ENCODE measurements around the gene STK39. TPM values are rescaled to one million over a fixed set of nuclear protein-coding genes. Genes with fewer than 3 reads are reported as not detected.

STK39 gene
- total and polyA plus RNA-seq, 4 donors = 8.5 to 18.7 (median 11.2) TPM

DNA sequence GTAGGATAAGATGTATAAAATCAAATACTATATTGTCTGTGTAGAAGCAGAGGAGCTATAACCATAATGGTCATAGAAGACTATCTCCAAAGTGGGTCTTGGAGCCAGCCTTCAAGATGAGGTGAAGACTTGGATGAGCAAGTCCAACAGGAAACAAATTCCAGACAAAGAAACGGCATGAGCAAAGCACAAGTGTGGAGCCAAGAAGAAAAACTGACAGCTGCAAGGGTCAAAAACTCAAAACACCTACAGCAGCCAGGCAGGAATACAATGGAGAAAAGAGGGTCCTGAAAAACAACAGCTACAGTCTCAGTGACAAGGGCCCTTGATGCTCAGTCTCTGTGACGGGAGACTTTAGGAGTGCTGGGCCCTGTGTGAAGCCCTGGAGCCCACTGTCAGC lies 102.4 kb downstream of the STK39 start:
- 88 to 89% methylated on average over 2 of the region's 2 CpGs for WGBS, 2 donors
- no peaks in the 10 kb centered on the region for H3K27me3 ChIP-seq (ENCODE audit: control insufficient read depth in 3 of 3, insufficient read depth in 3 of 3, low read length in 2 of 3)
- ATAC-seq (ENCODE audit: insufficient read depth, low FRiP score) (no peak), DNase-seq (no peak)
- no peaks in the 10 kb centered on the region for H3K9me3 ChIP-seq (ENCODE audit: control insufficient read depth in 4 of 4, insufficient read depth in 3 of 4, low read length in 3 of 4)
- peaks cover 0 to 38% (median 0%) of the 10 kb centered on the region in 5 donors for H3K4me1 ChIP-seq (ENCODE audit: control insufficient read depth in 5 of 5, insufficient read depth in 5 of 5, low read length in 5 of 5)
- peaks cover 0 to 4% (median 0%) of the 10 kb centered on the region in 4 donors for H3K36me3 ChIP-seq (ENCODE audit: control insufficient read depth in 4 of 4, insufficient read depth in 4 of 4, low read length in 4 of 4)
- H3K27ac ChIP-seq (ENCODE audit: low read depth in 1 of 2, low read length in 1 of 2) = peak overlapping the region in 1 of 2 donors; percentile 41
- TF ChIP-seq, protein P1, sequence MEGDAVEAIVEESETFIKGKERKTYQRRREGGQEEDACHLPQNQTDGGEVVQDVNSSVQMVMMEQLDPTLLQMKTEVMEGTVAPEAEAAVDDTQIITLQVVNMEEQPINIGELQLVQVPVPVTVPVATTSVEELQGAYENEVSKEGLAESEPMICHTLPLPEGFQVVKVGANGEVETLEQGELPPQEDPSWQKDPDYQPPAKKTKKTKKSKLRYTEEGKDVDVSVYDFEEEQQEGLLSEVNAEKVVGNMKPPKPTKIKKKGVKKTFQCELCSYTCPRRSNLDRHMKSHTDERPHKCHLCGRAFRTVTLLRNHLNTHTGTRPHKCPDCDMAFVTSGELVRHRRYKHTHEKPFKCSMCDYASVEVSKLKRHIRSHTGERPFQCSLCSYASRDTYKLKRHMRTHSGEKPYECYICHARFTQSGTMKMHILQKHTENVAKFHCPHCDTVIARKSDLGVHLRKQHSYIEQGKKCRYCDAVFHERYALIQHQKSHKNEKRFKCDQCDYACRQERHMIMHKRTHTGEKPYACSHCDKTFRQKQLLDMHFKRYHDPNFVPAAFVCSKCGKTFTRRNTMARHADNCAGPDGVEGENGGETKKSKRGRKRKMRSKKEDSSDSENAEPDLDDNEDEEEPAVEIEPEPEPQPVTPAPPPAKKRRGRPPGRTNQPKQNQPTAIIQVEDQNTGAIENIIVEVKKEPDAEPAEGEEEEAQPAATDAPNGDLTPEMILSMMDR (IDR thresholded peaks at IDR 0.05; ENCODE audit: control extremely low read depth, extremely low read depth) = no peak
- H3K4me3 ChIP-seq = no peak overlapping the region
- no peak overlapping the region for H3K9ac ChIP-seq (ENCODE audit: insufficient read depth in 1 of 2, low read length in 2 of 2)

DNA sequence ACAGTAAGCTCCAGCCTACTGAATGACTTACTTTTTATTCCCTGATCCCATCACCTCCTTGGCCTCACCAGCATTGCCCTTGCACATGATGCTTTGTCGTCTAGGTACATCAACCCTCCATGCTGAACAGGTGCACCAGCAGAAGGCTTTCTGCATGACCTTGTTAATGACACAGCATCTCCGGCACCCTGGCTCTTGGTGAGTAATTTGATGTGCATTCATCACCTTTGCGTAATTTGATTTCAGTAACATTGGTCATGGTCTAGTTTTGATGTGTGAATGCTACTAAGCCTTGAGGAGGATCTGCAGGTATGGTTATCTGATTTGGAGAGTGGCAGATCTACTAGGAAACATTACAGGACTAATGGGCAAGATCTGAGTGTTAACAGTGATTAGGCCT lies 103.6 kb downstream of the STK39 start:
- Histone ChIP-seq H3K4me1 (ENCODE audit: control insufficient read depth in 5 of 5, insufficient read depth in 5 of 5, low read length in 5 of 5) (peaks cover 0 to 35% (median 0%) of the 10 kb centered on the region in 5 donors), H3K27ac (ENCODE audit: low read depth in 1 of 2, low read length in 1 of 2) (no peak overlapping the region), H3K9me3 (ENCODE audit: control insufficient read depth in 4 of 4, insufficient read depth in 3 of 4, low read length in 3 of 4) (no peaks in the 10 kb centered on the region), H3K27me3 (ENCODE audit: control insufficient read depth in 3 of 3, insufficient read depth in 3 of 3, low read length in 2 of 3) (no peaks in the 10 kb centered on the region), H3K4me3 (no peak overlapping the region), H3K36me3 (ENCODE audit: control insufficient read depth in 4 of 4, insufficient read depth in 4 of 4, low read length in 4 of 4) (peaks cover 0 to 6% (median 2%) of the 10 kb centered on the region in 4 donors), H3K9ac (ENCODE audit: insufficient read depth in 1 of 2, low read length in 2 of 2) (no peak overlapping the region)
- DNase-seq (no peak), ATAC-seq (ENCODE audit: insufficient read depth, low FRiP score) (no peak)
- TF ChIP-seq, protein P1 (IDR thresholded peaks at IDR 0.05; ENCODE audit: control extremely low read depth, extremely low read depth) = no peak
- 95 to 96% methylated on average over 3 of the region's 3 CpGs for WGBS, 2 donors

DNA sequence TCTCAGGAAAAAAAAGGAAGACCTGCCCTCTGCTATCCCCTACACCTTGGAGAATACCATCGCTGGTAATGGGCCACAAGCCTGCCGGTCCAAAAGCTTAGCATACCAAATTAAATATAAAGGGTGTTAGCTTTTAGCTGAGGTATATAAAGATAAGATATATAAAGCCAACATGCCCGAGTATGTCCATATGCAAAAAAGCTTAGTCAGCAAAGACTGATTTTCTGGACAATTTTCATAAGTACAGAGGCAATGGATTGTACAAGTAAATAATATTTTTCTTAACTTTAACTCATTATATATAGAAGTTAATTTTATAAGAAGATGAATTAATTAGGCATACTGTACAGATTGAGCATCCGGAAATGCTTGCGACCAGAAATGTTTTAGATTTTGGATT lies 106.5 kb downstream of the STK39 start:
- Histone ChIP-seq H3K36me3 (ENCODE audit: control insufficient read depth in 4 of 4, insufficient read depth in 4 of 4, low read length in 4 of 4) (peaks cover 0 to 6% (median 2%) of the 10 kb centered on the region in 4 donors), H3K27me3 (ENCODE audit: control insufficient read depth in 3 of 3, insufficient read depth in 3 of 3, low read length in 2 of 3) (no peaks in the 10 kb centered on the region), H3K4me3 (no peak overlapping the region), H3K4me1 (ENCODE audit: control insufficient read depth in 5 of 5, insufficient read depth in 5 of 5, low read length in 5 of 5) (peaks cover 0 to 21% (median 0%) of the 10 kb centered on the region in 5 donors), H3K9ac (ENCODE audit: insufficient read depth in 1 of 2, low read length in 2 of 2) (no peak overlapping the region), H3K9me3 (ENCODE audit: control insufficient read depth in 4 of 4, insufficient read depth in 3 of 4, low read length in 3 of 4) (no peaks in the 10 kb centered on the region), H3K27ac (ENCODE audit: low read depth in 1 of 2, low read length in 1 of 2) (no peak overlapping the region)
- ATAC-seq (ENCODE audit: insufficient read depth, low FRiP score) (no peak), DNase-seq (no peak)
- 97 to 98% methylated on average over 5 of the region's 5 CpGs for WGBS, 2 donors
- TF ChIP-seq, protein P1 (IDR thresholded peaks at IDR 0.05; ENCODE audit: control extremely low read depth, extremely low read depth) = no peak

DNA sequence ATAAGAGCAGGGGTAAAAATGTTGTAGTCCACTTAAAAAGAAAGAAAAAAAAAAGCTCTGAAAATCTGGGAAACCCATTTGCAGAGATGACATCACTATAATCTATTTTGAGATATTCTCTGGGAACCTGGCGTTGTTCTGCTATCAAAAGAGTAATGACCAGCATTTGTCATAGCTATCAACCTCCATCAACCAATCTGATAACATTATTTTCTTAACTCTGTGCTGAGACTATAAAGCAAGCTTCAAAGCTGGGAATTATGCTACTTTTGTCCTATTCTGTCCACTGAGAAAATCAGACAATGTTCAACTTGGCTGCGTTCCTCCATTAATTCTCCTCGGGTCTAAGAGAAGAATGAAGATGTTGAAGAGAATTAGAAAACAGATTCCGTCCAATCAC lies 107.5 kb downstream of the STK39 start:
- WGBS, 2 donors = 89 to 93% methylated on average over 4 of the region's 4 CpGs
- no peak for ATAC-seq (ENCODE audit: insufficient read depth, low FRiP score)

More for the DNA sequence above, 107.5 kb downstream of the STK39 start:
- Histone ChIP-seq H3K9me3 (ENCODE audit: control insufficient read depth in 4 of 4, insufficient read depth in 3 of 4, low read length in 3 of 4) (no peaks in the 10 kb centered on the region), H3K9ac (ENCODE audit: insufficient read depth in 1 of 2, low read length in 2 of 2) (no peak overlapping the region), H3K36me3 (ENCODE audit: control insufficient read depth in 4 of 4, insufficient read depth in 4 of 4, low read length in 4 of 4) (peaks cover 0 to 6% (median 4%) of the 10 kb centered on the region in 4 donors), H3K4me1 (ENCODE audit: control insufficient read depth in 5 of 5, insufficient read depth in 5 of 5, low read length in 5 of 5) (peaks cover 0 to 15% (median 0%) of the 10 kb centered on the region in 5 donors), H3K4me3 (no peak overlapping the region), H3K27me3 (ENCODE audit: control insufficient read depth in 3 of 3, insufficient read depth in 3 of 3, low read length in 2 of 3) (no peaks in the 10 kb centered on the region), H3K27ac (ENCODE audit: low read depth in 1 of 2, low read length in 1 of 2) (peak overlapping the region in 1 of 2 donors; percentile 29)
- TF ChIP-seq, protein P1 (IDR thresholded peaks at IDR 0.05; ENCODE audit: control extremely low read depth, extremely low read depth) = no peak
- no peak for DNase-seq
